HepG2 (cell line): ENCODE data around the gene TAAR9. TPM values are rescaled to one million over a fixed set of nuclear protein-coding genes. Genes with fewer than 3 reads are reported as not detected.
"Not testable (repeated sequence)": the region's sequence is repeated elsewhere in the genome, so short reads cannot be mapped to it uniquely, and the experiment has no call there.

Source experiments
- ATAC-seq: fragments of 200-7000 bp; cut with Tn5 transposase; 3 replicates; pipeline ENCODE4 v1.9.1; 2020; ENCODE audit warnings: mild to moderate bottlenecking, moderate library complexity
- BruUV-seq: library from RNA; stranded (reverse); fragments of 400-500 nt; replicated peaks from 2 replicates; lab custom pipeline; 2021; lab: Mats Ljungman, UMichigan
- CTCF ChIA-PET: fragments of 300-600 bp; formaldehyde crosslinking; extraction: SDS; loops from one replicate; lab custom pipeline; 2021; ENCODE audit warnings: low total read pairs, inconsistent platforms, low intra/inter-chr PET ratio; lab: Yijun Ruan, JAX
- POLR2A ChIA-PET: fragments of 350-600 bp; sonication (Branson Sonifier 250); formaldehyde crosslinking; loops from one replicate; lab custom pipeline; 2020; ENCODE audit warnings: antibody characterized with exemption, inconsistent platforms; lab: Yijun Ruan, JAX
- DNase-seq: peaks from one replicate; pipeline ENCODE4 v3.0.0-alpha.2; 2015; ENCODE audit warnings: low spot score
- FAIRE-seq: peaks from 3 replicates; lab custom pipeline; 2011; peaks lifted over from hg19 to GRCh38; lab: Jason Lieb, UNC
- H2AFZ ChIP-seq: one replicate; pipeline ENCODE4 v1.6.1; 2011; ENCODE audit warnings: low read length, inconsistent platforms
- H3K27ac ChIP-seq: fragments of 300-600 bp; 3 replicates; pipeline ENCODE4 v1.8.0; 2011; ENCODE audit warnings: mixed run types, mild to moderate bottlenecking, mixed read lengths, low read length, inconsistent platforms; ENCODE audit not compliant: insufficient read depth; ENCODE audit errors: extremely low read length
- H3K27me3 ChIP-seq, 2 experiments: fragments of 200-600 bp in 1 of 2; 2 replicates in 1 of 2; 3 replicates in 1 of 2; pipeline versions ENCODE4 v1.6.0 to v1.8.0; 2011; ENCODE audit warnings: low read length in 2 of 2, mild to moderate bottlenecking in 2 of 2, moderate library complexity in 2 of 2, inconsistent platforms in 1 of 2; ENCODE audit not compliant: insufficient read depth in 2 of 2, control insufficient read depth in 1 of 2
- H3K36me3 ChIP-seq, 2 experiments: fragments of 200-600 bp in 1 of 2; replicated peaks in 1 of 2; 2 replicates in 1 of 2; 3 replicates in 1 of 2; pipeline versions ENCODE4 v1.5.1 to v1.8.0; 2011; ENCODE audit warnings: low read length in 2 of 2, inconsistent platforms in 1 of 2; ENCODE audit not compliant: insufficient read depth in 2 of 2, control insufficient read depth in 1 of 2
- H3K4me1 ChIP-seq: 2 replicates; pipeline ENCODE4 v1.5.1; 2012; ENCODE audit warnings: low read length, inconsistent platforms; ENCODE audit not compliant: insufficient read depth
- H3K4me2 ChIP-seq: 2 replicates; pipeline ENCODE4 v1.6.0; 2011; ENCODE audit warnings: low read depth, low read length, inconsistent platforms
- H3K4me3 ChIP-seq, 3 experiments: fragments of 200-600 bp in 1 of 3; sonication (generic), shearing (Covaris generic) in 1 of 3; replicated peaks in 1 of 3; 2 replicates each; pipeline ENCODE4 v1.5.1; 2011 to 2016; ENCODE audit warnings: low read length in 3 of 3, inconsistent platforms in 2 of 3, low read depth in 2 of 3, mild to moderate bottlenecking in 2 of 3, control low read depth in 1 of 3, mixed read lengths in 1 of 3; ENCODE audit not compliant: insufficient read depth in 1 of 3
- H3K79me2 ChIP-seq: one replicate; pipeline ENCODE4 v1.6.1; 2011; ENCODE audit warnings: low read length, inconsistent platforms; ENCODE audit not compliant: insufficient read depth
- H3K9ac ChIP-seq: 2 replicates; pipeline ENCODE4 v1.6.0; 2011; ENCODE audit warnings: mild to moderate bottlenecking, low read depth, low read length, inconsistent platforms; ENCODE audit not compliant: insufficient read depth
- H3K9me3 ChIP-seq: 2 replicates; pipeline ENCODE4 v1.5.1; 2012; ENCODE audit warnings: mild to moderate bottlenecking, low read length
- H4K20me1 ChIP-seq: 2 replicates; pipeline ENCODE4 v1.6.0; 2011; ENCODE audit warnings: inconsistent platforms, mild to moderate bottlenecking, low read length, moderate library complexity; ENCODE audit not compliant: insufficient read depth
- KMT2A ChIP-seq: sonication (generic); formaldehyde crosslinking; IDR thresholded peaks from 2 replicates; pipeline ENCODE4 v1.4.0; 2020; ENCODE audit warnings: missing genetic modification reagents
- MIXL1 ChIP-seq: IDR thresholded peaks from 2 replicates; pipeline ENCODE4 v1.6.1; 2016
- SNRNP70 ChIP-seq: fragments of 200-400 bp; formaldehyde crosslinking; IDR thresholded peaks from 2 replicates; pipeline ENCODE4 v1.6.1; 2017; ENCODE audit warnings: mild to moderate bottlenecking, low read depth, low read length, moderate library complexity
- XBP1 ChIP-seq: sonication (generic); formaldehyde crosslinking; IDR thresholded peaks from 2 replicates; pipeline ENCODE4 v1.5.0; 2020; ENCODE audit warnings: missing genetic modification reagents
- WGBS: methylation state at CpG from one replicate; pipeline ENCODE4 v1.1.6; 2017; ENCODE audit warnings: low lambda C conversion rate; 5-methylcytosine and 5-hydroxymethylcytosine counted together
- in situ Hi-C: cut with HindIII; loops from 2 replicates; pipeline ENCODE4 v1.10.0; 2017; ENCODE audit warnings: low pct_unique_long_range_greater_than_20kb; ENCODE audit not compliant: extremely low pct_ligation_motif_present
- intact Hi-C: fragments of 100-400 bp; cut with micrococcal nuclease; formaldehyde crosslinking; loops from one replicate; pipeline ENCODE4 v1.10.0; 2022; ENCODE audit not compliant: unreplicated experiment
- polyA plus RNA-seq, 8 experiments: library from polyadenylated mRNA; depleted of rRNA in 3 of 8; stranded (reverse) in 7 of 8; unstranded in 1 of 8; fragments of >200 nt; fragmentation: Illumina TruSeq in 4 of 8; extraction: Trizol in 4 of 8; gene quantifications; 2 replicates each; pipeline versions ENCODE4 v1.2.1 to v1.2.3, GENCODE V29; 2011 to 2016; ENCODE audit warnings: low read depth in 4 of 8, missing spikeins in 1 of 8, mixed read lengths in 1 of 8; ENCODE audit not compliant: insufficient read depth in 1 of 8
- total RNA-seq, 5 experiments: library from RNA; depleted of rRNA; stranded (reverse); fragments of >200 nt; fragmentation: Illumina TruSeq; extraction: Trizol; gene quantifications; 2 replicates each; pipeline ENCODE4 v1.2.3, GENCODE V29; 2016; ENCODE audit warnings: low read depth in 1 of 5
- TF ChIP-seq, protein P1 (sequence below): fragments of 450-650 bp; IDR thresholded peaks from 2 replicates; pipeline ENCODE4 v1.6.1; 2016

Gene TAAR9
- total and polyA plus RNA-seq, 2 of the 13 experiments (the other 11 are each of a cell fraction or from before 2014, with no cell fraction given) = 0.07 TPM; not detected in 1

- TF ChIP-seq KMT2A (CRISPR knock-in tag) = no peak
- TF ChIP-seq XBP1 (CRISPR knock-in tag) = no peak
Measured at GRCh38 chr6:132552372-132552771, 14.3 kb downstream of the TAAR9 start, which contains the start of gene TAAR8 (continued).

DNA sequence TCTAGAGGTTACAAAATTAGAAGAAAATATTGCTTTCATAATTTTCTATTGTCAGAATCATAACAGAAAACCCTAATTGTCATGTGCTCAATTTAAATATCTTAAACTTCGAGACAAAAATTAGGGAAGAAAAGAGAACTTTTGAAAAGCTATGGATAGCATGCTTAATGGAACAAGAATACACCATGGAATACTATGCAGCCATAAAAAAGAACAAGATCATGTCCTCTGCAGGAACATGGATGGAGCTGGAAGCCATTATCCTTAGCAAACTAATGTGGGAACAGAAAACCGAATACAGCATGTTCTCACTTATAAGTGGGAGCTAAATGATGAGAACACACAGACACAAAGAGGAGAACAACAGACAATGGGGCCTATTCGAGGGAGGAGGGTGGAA lies 22.0 kb downstream of the TAAR9 start:
- CTCF ChIA-PET, DNase-seq, H2AFZ ChIP-seq: not testable (repeated sequence)

GRCh38 chr6:132566404-132566803 lies 28.3 kb downstream of the TAAR9 start:
- TF ChIP-seq MIXL1 (no peak), SNRNP70 (no peak)
- TF ChIP-seq, protein P1, sequence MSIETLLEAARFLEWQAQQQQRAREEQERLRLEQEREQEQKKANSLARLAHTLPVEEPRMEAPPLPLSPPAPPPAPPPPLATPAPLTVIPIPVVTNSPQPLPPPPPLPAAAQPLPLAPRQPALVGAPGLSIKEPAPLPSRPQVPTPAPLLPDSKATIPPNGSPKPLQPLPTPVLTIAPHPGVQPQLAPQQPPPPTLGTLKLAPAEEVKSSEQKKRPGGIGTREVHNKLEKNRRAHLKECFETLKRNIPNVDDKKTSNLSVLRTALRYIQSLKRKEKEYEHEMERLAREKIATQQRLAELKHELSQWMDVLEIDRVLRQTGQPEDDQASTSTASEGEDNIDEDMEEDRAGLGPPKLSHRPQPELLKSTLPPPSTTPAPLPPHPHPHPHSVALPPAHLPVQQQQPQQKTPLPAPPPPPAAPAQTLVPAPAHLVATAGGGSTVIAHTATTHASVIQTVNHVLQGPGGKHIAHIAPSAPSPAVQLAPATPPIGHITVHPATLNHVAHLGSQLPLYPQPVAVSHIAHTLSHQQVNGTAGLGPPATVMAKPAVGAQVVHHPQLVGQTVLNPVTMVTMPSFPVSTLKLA = peak; percentile 21; the same call in 1 of the 2 replicates
- Histone ChIP-seq H3K27me3 (no peaks in the 10 kb centered on the region; a peak in 1 of 5 replicates), H3K9ac (no peak overlapping the region), H3K4me2 (no peak overlapping the region), H3K4me1 (no peaks in the 10 kb centered on the region), H3K36me3 (no peaks in the 10 kb centered on the region), H3K79me2 (no peaks in the 10 kb centered on the region), H3K27ac (no peak overlapping the region), H2AFZ (no peak overlapping the region), H3K4me3 (no peak overlapping the region), H4K20me1 (no peaks in the 10 kb centered on the region), H3K9me3 (no peaks in the 10 kb centered on the region)
- ChIA-PET CTCF (no interaction called here), POLR2A (no interaction called here)
- in situ Hi-C loops (no loop called here), intact Hi-C loops (no loop called here)
- no TSS peak for BruUV-seq
- FAIRE-seq = no peak
- 29% methylated on average over 6 of the region's 6 CpGs for WGBS
- no peak for DNase-seq
- ATAC-seq = no peak

More for the DNA sequence above, 22.0 kb downstream of the TAAR9 start:
- FAIRE-seq, POLR2A ChIA-PET, intact Hi-C loops, H3K4me3 ChIP-seq, H3K79me2 ChIP-seq, H3K4me1 ChIP-seq, H4K20me1 ChIP-seq, ATAC-seq, H3K36me3 ChIP-seq, H3K9me3 ChIP-seq, BruUV-seq, H3K27me3 ChIP-seq, H3K4me2 ChIP-seq, H3K27ac ChIP-seq, in situ Hi-C loops, H3K9ac ChIP-seq: not testable (repeated sequence)
- WGBS = 2% methylated on average over 3 of the region's 3 CpGs
